ENCODE results near the gene CMC1.
"Not testable (repeated sequence)": the region's sequence is repeated elsewhere in the genome, so short reads cannot be mapped to it uniquely, and the experiment has no call there.

Gene CMC1

DNA sequence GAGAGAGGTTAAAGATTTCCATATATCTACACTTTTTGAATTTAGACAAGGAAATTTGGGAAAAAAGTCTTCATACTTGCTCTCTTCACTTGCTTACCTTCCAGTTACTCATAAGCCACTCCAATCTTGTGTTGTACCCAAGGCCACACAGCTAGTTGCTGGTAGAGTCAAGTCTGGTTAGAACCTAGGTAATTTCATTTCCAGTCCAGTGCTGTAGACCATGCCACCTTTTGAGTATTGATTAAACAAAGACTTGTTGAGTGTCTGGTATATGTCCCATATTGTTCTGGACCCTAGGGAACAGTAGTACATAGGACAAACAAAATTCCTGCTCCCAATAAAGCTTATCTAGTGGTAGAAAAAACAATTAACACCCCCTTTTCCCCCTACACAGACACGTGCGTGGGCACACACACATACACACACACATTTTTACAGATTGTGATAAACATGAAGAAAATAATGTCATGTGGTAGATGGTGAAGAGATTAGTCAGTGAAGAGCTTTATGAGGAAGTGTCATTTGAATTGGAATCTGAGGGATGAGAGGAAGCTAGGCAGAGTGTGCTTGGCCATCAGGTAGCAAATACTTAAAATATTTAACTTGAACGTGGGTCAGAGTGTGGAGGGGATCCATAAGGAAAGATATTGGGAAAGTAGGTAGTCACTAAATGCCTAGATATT lies 2.1 kb downstream of the CMC1 start:
- no peak for DNase-seq (ENCODE audit: low read depth in 1 of 2, low spot score in 1 of 2)

DNA sequence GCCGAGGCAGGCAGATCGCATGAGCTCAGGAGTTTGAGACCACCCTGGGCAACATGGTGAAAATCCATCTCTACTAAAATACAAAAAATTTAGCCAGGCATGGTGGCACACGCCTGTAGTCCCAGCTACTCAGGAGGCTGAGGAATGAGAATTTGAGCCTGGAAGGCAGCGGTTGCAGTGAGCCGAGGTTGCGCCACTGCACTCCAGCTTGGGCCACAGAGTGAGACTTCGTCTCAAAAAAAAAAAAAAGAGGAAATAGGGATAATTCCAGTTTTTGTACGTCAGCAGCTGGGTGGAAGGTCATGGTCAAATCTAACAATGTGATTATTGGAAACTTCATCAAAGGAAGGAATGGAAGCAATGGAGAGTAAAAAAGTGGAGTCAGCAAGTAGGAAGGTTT lies 3.1 kb downstream of the CMC1 start:
- no peak for DNase-seq (ENCODE audit: low read depth in 1 of 2, low spot score in 1 of 2)

- DNase-seq (ENCODE audit: low read depth in 1 of 2, low spot score in 1 of 2), result no peak
These were observed 5.9 kb downstream of the CMC1 start for GRCh38 chr3:28247286-28247685.

DNA sequence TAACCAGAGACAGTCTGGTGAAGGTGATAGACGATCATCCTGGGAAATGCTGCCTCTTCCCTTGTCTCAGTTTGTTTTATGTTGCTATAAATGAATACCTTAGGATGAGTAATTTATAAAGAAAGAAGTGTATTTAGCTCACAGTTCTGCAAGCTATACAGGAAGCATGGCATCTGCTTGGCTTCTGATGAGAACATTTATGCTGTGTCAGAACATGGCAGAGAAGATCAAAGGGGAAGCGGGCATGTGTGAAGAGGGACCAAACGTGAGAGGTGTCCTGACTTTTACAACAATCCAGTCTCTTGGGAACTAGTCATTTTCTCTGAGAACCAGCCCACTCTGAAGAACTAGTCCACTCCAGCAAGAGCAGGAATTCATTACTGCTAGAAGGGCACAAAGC lies 9.6 kb downstream of the CMC1 start:
- DNase-seq (ENCODE audit: low read depth in 1 of 2, low spot score in 1 of 2), result no peak

DNA sequence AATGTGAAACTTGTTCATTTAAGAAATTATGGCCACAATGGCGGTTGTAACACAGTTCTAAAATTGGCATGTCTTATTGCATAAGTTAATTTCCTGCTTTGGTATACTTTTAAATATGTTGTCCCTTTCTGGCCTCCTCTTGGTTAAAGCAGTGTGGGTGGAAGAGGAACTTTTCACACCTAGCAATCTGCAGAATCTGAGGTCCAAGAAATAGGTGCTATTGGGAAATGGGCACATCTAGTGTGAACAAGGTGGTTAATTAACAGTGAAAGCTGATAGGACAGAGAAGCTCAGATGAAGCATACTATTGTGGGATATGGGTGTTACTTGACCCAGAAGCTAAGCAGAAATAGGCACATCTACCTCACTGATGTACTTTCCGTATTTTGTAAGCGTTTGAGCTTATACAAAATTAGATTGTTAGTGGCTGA lies 10.6 kb downstream of the CMC1 start:
- DNase-seq (ENCODE audit: low read depth in 1 of 2, low spot score in 1 of 2), result no peak

GRCh38 chr3:28253040-28253715 lies 11.8 kb downstream of the CMC1 start:
- no peak for DNase-seq (ENCODE audit: low read depth in 1 of 2, low spot score in 1 of 2)

DNA sequence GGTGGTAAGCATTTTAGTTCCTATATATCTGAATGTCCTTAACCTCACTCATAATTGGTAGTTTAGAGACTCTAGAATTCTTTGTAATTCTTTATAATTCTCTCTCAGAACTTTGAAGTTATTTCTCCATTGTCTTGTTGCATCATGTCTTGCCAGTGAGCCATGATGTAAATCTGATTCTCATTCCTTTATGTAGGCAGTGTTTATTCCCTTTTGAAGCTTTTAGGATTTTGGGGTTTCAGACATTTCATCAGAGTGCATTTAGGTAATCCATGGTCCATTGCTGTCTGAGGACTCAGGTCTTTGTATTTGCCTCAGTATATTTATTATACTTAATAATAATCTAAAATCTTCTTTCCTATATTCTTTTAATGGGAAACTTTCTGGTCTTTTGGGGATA lies 20.6 kb downstream of the CMC1 start:
- no peak for DNase-seq (ENCODE audit: low read depth in 1 of 2, low spot score in 1 of 2)

DNA sequence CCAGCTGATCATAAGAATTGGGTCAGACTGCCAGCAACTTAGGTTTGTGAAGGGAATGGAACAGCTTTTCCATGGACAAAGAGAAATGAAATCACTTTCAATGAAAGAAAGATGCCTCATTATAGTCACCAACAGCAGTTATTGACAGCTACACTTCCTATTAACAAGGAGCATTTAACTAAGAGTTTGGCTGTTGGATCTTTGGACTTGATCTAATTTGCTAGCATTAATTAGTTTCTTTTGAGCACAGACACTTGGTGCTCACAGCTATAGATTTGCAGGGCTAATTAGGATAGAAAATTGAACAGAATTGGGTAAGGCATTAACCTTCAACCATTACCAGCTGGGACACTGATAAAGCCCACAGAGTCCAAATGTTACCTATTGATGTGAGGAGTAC lies 24.2 kb downstream of the CMC1 start:
- DNase-seq (ENCODE audit: low read depth in 1 of 2, low spot score in 1 of 2), result no peak

DNA sequence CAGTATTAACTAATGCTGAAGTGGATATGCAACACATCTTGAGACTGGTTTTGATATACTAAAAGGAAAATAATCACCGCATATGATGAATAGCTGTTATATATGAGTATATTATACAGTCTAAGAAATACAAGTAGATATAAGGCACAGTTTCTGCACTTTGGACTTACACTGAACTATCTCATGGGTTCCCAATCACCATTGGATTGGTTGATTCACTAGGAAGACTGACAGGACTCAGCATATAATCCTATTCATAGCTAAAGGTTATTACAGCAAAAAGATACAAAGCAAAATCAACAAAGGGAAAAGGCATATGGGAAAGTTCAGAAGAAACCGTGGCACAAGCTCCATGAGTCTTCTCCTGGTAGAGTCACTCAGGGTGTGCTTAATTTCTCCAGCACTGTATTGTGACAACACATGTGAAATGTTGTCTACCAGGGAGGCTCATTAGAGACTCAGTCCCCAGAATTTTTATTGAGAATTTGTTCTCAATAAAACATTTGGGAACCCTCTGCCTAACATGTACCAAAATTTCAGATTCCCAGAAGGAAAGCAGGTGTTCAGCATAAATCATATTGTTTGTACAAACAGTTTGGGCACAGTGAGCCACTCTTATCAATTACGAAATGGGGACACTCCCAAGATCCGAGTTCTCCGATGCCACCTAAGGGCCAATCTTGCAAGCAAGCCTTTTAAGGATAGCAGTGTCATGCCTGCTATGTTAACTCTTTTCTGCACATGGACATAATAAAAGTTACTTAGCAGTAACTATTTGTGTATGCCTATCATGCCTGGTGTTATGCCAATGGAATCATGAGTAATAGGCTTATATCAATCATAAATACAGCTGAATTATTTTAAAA lies 26.8 kb downstream of the CMC1 start:
- DNase-seq (ENCODE audit: low read depth in 1 of 2, low spot score in 1 of 2), result no peak

- DNase-seq (ENCODE audit: low read depth in 1 of 2, low spot score in 1 of 2), result no peak
These were observed 27.6 kb downstream of the CMC1 start for GRCh38 chr3:28268989-28269388.

- DNase-seq (ENCODE audit: low read depth in 1 of 2, low spot score in 1 of 2), result not testable (repeated sequence)
These were observed 28.5 kb downstream of the CMC1 start for GRCh38 chr3:28269884-28270283.

DNA sequence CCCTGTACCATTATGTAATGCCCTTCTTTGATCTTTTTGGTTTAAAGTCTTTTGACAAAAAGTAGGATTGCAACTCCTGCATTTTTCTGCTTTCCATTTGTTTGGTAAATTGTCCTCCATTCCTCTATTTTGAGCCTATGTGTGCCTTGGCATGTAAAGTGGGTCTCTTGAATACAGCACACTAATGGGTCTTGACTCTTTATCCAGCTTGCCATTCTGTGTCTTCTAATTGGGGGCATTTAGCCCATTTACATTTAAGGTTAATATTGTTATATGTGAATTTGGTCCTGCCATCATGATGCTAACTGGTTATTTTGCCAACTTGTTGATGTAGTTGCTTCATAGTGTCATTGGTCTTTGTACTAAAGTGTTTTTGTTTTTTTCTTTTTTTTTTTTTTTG lies 32.4 kb downstream of the CMC1 start:
- DNase-seq (ENCODE audit: low read depth in 1 of 2, low spot score in 1 of 2), result no peak

- no peak for DNase-seq (ENCODE audit: low read depth in 1 of 2, low spot score in 1 of 2)
These were observed 37.5 kb downstream of the CMC1 start for GRCh38 chr3:28278918-28279317.

GRCh38 chr3:28279770-28280169 lies 38.4 kb downstream of the CMC1 start:
- no peak for DNase-seq (ENCODE audit: low read depth in 1 of 2, low spot score in 1 of 2)

- no peak for DNase-seq (ENCODE audit: low read depth in 1 of 2, low spot score in 1 of 2)
These were observed 39.4 kb downstream of the CMC1 start for GRCh38 chr3:28280781-28281180.

GRCh38 chr3:28286595-28286994 lies 45.2 kb downstream of the CMC1 start:
- no peak for DNase-seq (ENCODE audit: low read depth in 1 of 2, low spot score in 1 of 2)

DNA sequence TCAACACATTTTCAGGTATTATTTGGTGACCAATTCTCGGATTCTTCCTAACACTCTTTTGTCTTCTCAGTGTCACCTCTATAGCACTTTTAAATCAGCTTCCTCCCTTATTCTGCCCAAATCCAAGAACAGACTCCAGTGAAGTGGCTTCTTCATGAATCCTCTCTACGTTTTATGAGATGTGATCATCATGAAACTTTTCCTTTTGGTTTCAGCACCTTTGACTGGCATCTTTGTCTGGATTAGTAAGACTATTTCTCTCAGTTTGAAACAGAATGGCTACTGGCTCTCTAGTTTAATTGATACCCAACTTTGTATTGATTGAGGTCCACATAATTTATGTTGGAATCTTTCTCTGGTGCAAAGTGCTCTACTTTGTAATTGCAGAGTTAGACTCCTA lies 45.6 kb downstream of the CMC1 start:
- no peak for DNase-seq (ENCODE audit: low read depth in 1 of 2, low spot score in 1 of 2)

GRCh38 chr3:28290863-28291300 lies 49.5 kb downstream of the CMC1 start:
- no peak for DNase-seq (ENCODE audit: low read depth in 1 of 2, low spot score in 1 of 2)

GRCh38 chr3:28291577-28291976 lies 50.2 kb downstream of the CMC1 start:
- DNase-seq (ENCODE audit: low read depth in 1 of 2, low spot score in 1 of 2), result no peak

- DNase-seq (ENCODE audit: low read depth in 1 of 2, low spot score in 1 of 2), result no peak
These were observed 51.2 kb downstream of the CMC1 start for GRCh38 chr3:28292622-28293021.

DNA sequence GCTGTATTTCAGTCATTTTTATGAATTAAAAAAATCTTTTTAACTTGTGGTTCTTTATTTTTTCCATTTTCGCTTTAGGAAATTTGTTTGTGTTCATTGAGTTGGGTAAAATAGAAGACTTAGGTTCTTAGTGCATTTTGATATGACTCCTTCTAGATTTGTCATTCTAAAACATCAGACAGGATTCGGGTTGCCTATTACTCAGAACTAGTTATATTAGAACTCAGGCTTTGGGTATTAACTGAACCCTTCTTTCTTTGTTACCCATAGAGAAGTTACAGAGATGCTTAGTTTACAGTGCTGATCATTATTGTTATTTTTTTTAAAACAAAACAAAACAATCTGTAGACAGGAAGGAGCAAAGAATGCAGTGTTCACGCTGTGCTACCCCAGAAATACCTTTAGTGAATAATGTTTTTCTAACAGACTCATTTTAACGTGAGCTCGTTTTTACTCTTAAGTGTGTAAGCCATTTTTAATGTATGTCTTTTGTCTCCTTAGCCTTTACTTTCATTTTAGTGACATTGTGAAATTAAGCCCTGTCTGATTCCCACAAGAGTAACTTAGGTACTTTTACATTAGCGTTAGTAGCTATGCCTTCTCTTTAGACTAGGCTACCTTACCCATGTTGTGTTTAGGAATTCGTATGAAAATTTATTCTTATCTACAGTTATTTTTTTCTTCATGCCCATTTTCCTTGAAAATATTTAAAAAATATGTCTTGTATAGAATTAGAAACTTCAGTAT lies 53.4 kb downstream of the CMC1 start:
- no peak for DNase-seq (ENCODE audit: low read depth in 1 of 2, low spot score in 1 of 2)
